Mammary epithelial cell (primary cell): ENCODE measurements around the gene PHF12.

Experiments used
- EZH2 ChIP-seq: IDR thresholded peaks from 2 replicates; pipeline ENCODE4 v1.6.1; 2012; ENCODE audit warnings: low read length, inconsistent platforms, borderline replicate concordance
- TF ChIP-seq, protein P1 (sequence below), 2 donors: IDR thresholded peaks in 1 of 2; conservative IDR thresholded peaks in 1 of 2; 2 replicates each; pipeline ENCODE4 v1.5.1; 2011 to 2012; ENCODE audit warnings: inconsistent platforms in 2 of 2, low read length in 2 of 2, mild to moderate bottlenecking in 2 of 2, control low read depth in 1 of 2, low read depth in 1 of 2; ENCODE audit not compliant: insufficient read depth in 1 of 2; ENCODE audit errors: extremely low read depth in 1 of 2

DNA sequence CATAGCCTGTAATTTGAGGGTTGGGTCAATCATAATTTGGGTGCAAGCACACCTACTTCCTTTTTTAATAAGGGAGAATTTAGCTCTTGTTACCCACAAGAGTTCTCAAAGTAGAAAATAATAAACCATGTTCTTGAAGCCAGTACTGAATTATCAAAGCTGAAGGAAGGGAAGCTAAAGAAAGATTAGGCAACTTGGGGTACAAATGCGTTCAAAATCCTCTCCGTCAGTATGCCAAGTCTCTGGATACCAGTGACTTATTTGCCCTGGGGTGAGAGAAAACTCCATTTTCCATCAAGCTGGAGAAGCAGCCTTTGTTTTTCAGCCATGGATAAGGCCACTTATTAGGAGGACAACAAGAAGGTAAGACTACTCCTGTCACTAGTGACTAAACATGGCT lies 25.0 kb downstream of the PHF12 start:
- TF ChIP-seq, protein P1, sequence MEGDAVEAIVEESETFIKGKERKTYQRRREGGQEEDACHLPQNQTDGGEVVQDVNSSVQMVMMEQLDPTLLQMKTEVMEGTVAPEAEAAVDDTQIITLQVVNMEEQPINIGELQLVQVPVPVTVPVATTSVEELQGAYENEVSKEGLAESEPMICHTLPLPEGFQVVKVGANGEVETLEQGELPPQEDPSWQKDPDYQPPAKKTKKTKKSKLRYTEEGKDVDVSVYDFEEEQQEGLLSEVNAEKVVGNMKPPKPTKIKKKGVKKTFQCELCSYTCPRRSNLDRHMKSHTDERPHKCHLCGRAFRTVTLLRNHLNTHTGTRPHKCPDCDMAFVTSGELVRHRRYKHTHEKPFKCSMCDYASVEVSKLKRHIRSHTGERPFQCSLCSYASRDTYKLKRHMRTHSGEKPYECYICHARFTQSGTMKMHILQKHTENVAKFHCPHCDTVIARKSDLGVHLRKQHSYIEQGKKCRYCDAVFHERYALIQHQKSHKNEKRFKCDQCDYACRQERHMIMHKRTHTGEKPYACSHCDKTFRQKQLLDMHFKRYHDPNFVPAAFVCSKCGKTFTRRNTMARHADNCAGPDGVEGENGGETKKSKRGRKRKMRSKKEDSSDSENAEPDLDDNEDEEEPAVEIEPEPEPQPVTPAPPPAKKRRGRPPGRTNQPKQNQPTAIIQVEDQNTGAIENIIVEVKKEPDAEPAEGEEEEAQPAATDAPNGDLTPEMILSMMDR (conservative IDR thresholded peaks at IDR 0.05 in 1 of 2, IDR thresholded peaks at IDR 0.05 in 1 of 2; ENCODE audit: extremely low read depth in 1 of 2, insufficient read depth in 1 of 2, low read depth in 1 of 2, low read length in 2 of 2) = no peak
- no peak for TF ChIP-seq EZH2
